ENCODE measurements around the gene OPCML.

DNA sequence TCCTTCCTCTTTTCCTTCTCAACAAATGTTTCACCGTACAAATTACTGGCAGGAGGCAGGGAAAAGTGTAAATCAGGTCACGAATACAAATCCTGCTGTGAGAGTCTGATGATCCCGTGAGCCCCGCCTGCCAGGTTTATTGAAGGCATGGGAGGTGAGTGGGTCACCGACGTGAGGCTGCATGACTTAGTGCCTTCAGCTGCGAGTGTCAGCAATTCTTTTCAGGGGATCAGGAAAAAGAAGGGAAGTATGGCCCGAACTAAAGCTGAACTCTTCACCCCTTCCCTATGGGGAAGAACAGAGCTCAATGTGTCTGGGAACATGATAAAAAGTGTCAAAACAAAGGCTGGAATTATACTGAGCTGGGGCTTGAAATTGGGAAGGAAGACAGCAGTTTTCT lies 166.2 kb downstream of the OPCML start:
- TF ChIP-seq, protein P1, sequence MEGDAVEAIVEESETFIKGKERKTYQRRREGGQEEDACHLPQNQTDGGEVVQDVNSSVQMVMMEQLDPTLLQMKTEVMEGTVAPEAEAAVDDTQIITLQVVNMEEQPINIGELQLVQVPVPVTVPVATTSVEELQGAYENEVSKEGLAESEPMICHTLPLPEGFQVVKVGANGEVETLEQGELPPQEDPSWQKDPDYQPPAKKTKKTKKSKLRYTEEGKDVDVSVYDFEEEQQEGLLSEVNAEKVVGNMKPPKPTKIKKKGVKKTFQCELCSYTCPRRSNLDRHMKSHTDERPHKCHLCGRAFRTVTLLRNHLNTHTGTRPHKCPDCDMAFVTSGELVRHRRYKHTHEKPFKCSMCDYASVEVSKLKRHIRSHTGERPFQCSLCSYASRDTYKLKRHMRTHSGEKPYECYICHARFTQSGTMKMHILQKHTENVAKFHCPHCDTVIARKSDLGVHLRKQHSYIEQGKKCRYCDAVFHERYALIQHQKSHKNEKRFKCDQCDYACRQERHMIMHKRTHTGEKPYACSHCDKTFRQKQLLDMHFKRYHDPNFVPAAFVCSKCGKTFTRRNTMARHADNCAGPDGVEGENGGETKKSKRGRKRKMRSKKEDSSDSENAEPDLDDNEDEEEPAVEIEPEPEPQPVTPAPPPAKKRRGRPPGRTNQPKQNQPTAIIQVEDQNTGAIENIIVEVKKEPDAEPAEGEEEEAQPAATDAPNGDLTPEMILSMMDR (conservative IDR thresholded peaks at IDR 0.05 in 1 of 2, IDR thresholded peaks at IDR 0.05 in 1 of 2; ENCODE audit: low read depth in 1 of 2, low read length in 2 of 2), result no peak
- no peak for TF ChIP-seq EZH2 (IDR thresholded peaks at IDR 0.05; ENCODE audit: low read length, missing control alignments)
